GM18909 (cell line): ENCODE results near the gene TTC33.

Experiments used
- ATAC-seq: cut with Tn5 transposase; IDR thresholded peaks from one replicate; pipeline ENCODE4 v1.9.1; 2021; ENCODE audit warnings: mild to moderate bottlenecking; ENCODE audit not compliant: unreplicated experiment, poor library complexity

TTC33 gene

GRCh38 chr5:40551496-40552491 lies 204.0 kb downstream of the TTC33 start:
- ATAC-seq = no peak

DNA sequence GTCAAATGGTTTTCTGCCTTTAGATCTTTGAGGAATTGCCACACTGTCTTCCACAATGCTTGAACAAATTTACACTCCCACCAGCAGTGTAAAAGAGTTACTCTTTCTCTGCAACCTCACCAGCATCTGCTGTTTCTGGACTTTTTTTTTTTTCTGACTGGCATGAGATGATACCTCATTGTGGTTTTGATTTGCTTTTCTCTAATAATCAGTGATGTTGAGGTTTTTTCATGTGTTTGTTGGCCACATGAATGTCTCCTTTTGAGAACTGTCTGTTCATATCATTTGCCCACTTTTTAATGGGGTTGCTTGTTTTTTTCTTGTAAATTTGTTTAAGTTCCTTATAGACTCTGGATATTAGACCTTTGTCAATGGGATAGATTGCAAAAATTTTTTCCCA lies 205.3 kb downstream of the TTC33 start:
- ATAC-seq = no peak

GRCh38 chr5:40549616-40550015 lies 206.1 kb downstream of the TTC33 start:
- no peak for ATAC-seq

DNA sequence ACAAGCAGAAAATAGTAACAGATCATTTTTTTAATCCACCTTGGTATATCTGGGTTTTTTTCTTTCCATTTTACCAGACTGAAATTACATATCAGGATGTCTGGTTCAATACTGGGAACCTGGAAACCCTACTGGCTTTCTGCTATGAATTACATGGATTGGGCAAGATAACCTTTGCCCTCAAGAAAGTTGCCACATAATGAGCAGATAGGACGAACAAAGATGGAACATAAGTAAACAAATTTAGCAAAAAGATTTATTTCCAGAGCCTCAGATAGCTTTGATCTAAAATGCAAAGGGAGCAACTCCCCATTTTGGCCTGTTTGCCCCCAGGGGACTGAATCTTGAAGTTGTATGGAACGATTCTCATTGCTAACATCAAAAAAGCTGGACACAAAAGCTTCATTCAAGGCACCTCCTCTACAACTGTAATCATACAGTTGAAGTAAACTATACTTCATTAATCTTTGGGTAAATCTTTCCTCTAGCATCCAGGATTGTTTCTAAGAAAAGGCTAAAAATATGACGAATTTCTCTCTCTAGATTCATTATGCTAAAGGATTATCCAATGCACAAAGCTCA lies 207.7 kb downstream of the TTC33 start:
- ATAC-seq = no peak

DNA sequence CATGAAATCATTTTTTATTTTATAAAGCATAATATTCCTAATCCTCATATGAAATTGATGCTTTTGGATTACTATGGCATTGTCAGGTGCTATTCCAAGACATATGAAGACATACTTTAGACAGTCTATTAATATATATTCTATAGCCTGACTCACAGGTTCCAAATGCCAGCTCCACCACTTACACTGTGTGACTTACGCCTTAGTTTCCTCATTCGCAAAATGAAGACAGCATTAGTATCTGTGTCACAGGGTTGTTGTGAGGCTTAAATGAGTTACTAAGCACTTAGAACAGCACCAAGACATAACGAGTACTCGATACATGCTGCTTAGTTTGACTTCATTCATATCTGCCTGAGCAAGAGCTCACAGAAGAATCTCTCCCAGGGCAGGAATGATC lies 208.2 kb downstream of the TTC33 start:
- ATAC-seq = no peak

DNA sequence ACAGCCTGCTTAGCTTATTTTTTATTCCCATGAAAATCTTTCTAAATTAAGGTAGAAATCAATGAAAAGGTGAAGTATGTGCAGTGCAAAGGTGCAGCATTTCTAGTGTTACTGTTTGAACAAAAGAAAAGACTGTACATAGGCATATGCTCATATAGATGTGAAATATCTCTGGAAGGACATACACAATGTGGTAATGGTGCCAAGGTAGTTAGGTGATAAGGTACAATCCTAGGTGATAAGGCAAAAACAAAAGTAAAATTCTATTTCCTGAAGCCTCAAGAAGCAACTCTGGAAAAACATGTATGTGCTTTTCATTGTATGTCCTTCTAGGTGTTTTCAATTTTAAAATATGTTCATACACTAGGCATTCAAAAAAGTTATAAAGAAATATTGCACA lies 215.5 kb downstream of the TTC33 start:
- ATAC-seq = no peak

- no peak for ATAC-seq
Observed at GRCh38 chr5:40524677-40525076, 231.1 kb downstream of the TTC33 start.

DNA sequence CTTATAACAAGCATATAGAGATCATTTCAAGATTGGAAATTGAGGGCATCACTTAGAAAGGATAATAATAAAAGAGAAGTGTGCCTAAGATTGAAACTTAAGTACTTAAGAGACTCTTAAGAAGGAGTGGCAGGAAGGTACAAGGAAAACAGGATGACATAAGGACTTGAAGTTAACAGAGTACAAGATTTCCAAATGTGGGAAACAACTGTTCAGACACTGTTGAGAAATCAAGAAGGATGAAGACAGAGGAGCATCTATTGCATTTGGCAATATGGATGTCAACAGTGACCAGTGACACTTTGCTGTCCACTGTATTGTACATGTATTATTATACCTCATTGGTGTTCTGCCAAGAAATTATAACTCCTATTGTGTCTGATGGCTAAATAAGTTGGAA lies 233.8 kb downstream of the TTC33 start:
- no peak for ATAC-seq

- ATAC-seq = no peak
Observed at GRCh38 chr5:40521108-40521785, 234.5 kb downstream of the TTC33 start.

GRCh38 chr5:40518485-40518917 lies 237.3 kb downstream of the TTC33 start:
- no peak for ATAC-seq

- no peak for ATAC-seq
Observed at GRCh38 chr5:40515476-40515875, 240.3 kb downstream of the TTC33 start.

GRCh38 chr5:40514976-40515375 lies 240.8 kb downstream of the TTC33 start:
- ATAC-seq = no peak

- ATAC-seq = no peak
Observed at GRCh38 chr5:40511801-40512200, 244.0 kb downstream of the TTC33 start.

DNA sequence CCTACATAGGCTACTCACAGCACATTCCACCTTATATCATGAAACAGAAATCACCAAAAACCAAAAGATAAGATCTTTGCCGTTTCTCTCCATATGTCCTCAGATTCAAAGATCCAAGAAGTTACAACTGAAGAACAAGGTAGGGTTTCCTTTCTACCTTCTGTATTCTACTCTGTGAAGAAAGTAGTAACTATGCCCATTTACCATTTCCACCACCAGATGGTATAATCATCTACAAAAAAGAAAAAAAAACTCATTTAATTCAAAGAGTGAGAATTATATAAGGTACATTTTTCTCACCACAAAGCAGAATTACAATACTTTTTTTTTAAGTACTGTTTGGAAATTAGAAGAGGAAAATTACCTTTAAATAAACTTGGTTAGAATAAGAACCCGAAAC lies 248.7 kb downstream of the TTC33 start:
- no peak for ATAC-seq

DNA sequence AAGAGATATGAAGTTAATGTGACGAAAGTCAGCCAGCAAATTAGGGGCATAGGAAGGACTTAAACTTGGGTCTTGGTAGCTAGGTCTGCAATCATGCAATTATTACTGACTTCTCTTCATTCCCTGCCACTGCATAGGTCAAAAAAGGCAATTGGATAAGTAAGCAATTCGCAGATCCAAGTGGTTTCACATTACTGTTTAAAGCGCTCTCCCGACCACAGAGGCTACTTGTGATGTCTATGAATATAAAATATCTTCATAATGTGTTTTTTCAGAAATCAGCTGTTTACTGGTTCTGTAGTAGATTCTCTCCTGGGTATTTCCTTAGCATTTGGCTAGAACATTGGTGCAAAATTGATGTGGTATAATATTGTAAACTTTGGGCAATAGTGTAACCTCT lies 250.7 kb downstream of the TTC33 start:
- no peak for ATAC-seq

DNA sequence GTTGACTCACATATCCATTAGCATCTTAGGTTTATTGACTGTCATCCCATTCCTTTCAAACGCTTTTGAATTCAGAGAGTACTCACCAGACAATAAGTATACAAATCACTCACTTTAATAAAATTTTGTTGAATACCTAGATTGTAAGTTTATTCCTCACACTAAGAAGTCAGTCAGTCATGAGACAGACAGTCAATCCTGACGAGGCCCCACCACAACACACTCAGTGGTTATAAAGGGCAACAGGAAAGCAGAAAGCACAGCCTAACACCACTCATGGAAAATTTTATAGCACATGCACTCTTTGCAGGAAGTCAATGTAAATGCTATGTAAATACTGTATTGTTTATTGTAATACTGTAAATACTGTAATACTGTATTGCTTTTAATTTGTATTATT lies 252.3 kb downstream of the TTC33 start:
- no peak for ATAC-seq

GRCh38 chr5:40502736-40503135 lies 253.0 kb downstream of the TTC33 start:
- ATAC-seq = peak; percentile 76

DNA sequence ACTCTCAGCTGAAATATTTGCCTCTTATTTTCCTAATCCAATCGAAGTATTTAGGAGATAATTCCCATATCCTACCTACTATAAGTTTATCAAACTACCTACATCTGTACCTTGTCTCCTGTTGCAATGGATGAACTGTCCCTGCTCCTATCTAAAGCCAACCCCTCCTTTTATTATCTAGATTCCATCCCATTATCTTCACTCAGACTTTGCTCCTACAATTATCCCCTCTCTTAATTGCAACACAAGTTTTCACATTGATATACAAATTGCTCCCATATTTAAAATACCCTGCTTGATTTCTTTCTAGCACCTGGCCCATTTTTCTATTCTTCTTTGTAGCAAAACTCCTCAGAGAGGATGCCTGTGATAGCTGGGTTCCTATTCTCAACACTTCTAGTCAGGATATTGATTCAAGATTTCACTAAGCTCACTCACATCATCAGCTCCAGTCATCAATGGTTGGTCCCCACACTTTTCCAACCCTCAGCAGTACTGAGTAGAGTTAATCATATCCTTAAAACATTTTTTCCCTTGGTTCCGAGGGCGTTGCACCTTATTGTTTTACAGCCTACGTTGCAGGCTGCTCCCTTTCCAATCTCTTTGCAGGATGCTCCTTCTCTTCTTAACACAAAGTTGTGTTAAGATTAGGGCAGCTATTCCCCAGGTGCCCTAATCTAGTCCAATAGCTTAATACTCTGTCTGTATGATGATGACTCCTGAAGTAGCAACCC lies 253.9 kb downstream of the TTC33 start:
- no peak for ATAC-seq

GRCh38 chr5:40499518-40500273 lies 256.1 kb downstream of the TTC33 start:
- ATAC-seq = no peak

GRCh38 chr5:40499007-40499406 lies 256.8 kb downstream of the TTC33 start:
- ATAC-seq = no peak
